SK-N-MC (cell line): ENCODE results near the gene DOCK4.

ENCODE experiments used
- DNase-seq: peaks from one replicate; pipeline ENCODE4 v3.0.0-alpha.2; 2011; ENCODE audit warnings: low read depth, low spot score
- H3K27ac ChIP-seq: fragments of 200-600 bp; sonication (generic); 2 replicates; pipeline ENCODE4 v1.5.1; 2016; ENCODE audit warnings: mixed run types
- H3K36me3 ChIP-seq: fragments of 200-600 bp; sonication (generic); 2 replicates; pipeline ENCODE4 v1.6.1; 2017; ENCODE audit warnings: antibody characterized with exemption, low read length, mixed read lengths; ENCODE audit not compliant: insufficient read depth
- H3K4me3 ChIP-seq: fragments of 200-600 bp; sonication (generic); 2 replicates; pipeline ENCODE4 v1.5.1; 2016
- H3K9ac ChIP-seq: fragments of 200-600 bp; sonication (generic); 2 replicates; pipeline ENCODE4 v1.8.0; 2017; ENCODE audit warnings: mixed run types, mixed read lengths; ENCODE audit not compliant: insufficient read length
- H3K9me3 ChIP-seq: fragments of 200-600 bp; sonication (generic); 2 replicates; pipeline ENCODE4 v1.6.1; 2017; ENCODE audit warnings: low read depth, mild to moderate bottlenecking, antibody characterized with exemption, low read length, moderate library complexity, mixed read lengths
- EZH2 ChIP-seq: fragments of 200-600 bp; sonication (generic); IDR thresholded peaks from one replicate; pipeline ENCODE4 v1.6.1; 2017; ENCODE audit warnings: antibody characterized with exemption
- FOXP2 ChIP-seq: optimal IDR thresholded peaks from 2 replicates; pipeline ENCODE3; 2011; ENCODE audit warnings: mild to moderate bottlenecking, moderate library complexity; ENCODE audit not compliant: insufficient read depth; ENCODE audit errors: extremely low read length, control extremely low read depth
- POLR2AphosphoS5 ChIP-seq: IDR thresholded peaks from 2 replicates; pipeline ENCODE4 v1.6.1; 2012; ENCODE audit warnings: mild to moderate bottlenecking, low read depth, low read length, borderline replicate concordance

The DOCK4 gene

GRCh38 chr7:111741811-111742240, 464.4 kb downstream of the DOCK4 start:
- H3K9ac ChIP-seq = no peak overlapping the region
- DNase-seq = no peak
- H3K27ac ChIP-seq = no peak overlapping the region
- no peak overlapping the region for H3K4me3 ChIP-seq
- no peak for TF ChIP-seq FOXP2
- TF ChIP-seq POLR2AphosphoS5 = no peak
- TF ChIP-seq EZH2 = no peak
- no peaks in the 10 kb centered on the region for H3K36me3 ChIP-seq
- H3K9me3 ChIP-seq = no peaks in the 10 kb centered on the region

- no peak overlapping the region for H3K4me3 ChIP-seq
- no peak overlapping the region for H3K9ac ChIP-seq
- no peaks in the 10 kb centered on the region for H3K9me3 ChIP-seq
- DNase-seq = no peak
- no peak overlapping the region for H3K27ac ChIP-seq
- H3K36me3 ChIP-seq = no peaks in the 10 kb centered on the region
- TF ChIP-seq EZH2 (no peak), POLR2AphosphoS5 (no peak), FOXP2 (no peak)
Measured at GRCh38 chr7:111740942-111741341, 465.3 kb downstream of the DOCK4 start.

GRCh38 chr7:111736552-111736874, 469.7 kb downstream of the DOCK4 start:
- Histone ChIP-seq H3K9me3 (no peaks in the 10 kb centered on the region), H3K9ac (no peak overlapping the region), H3K36me3 (no peaks in the 10 kb centered on the region), H3K27ac (no peak overlapping the region), H3K4me3 (no peak overlapping the region)
- DNase-seq = no peak
- TF ChIP-seq POLR2AphosphoS5 (no peak), EZH2 (no peak), FOXP2 (no peak)

GRCh38 chr7:111735661-111736551, 470.3 kb downstream of the DOCK4 start:
- H3K4me3 ChIP-seq = no peak overlapping the region; the same call in 1 of the 2 replicates
- H3K36me3 ChIP-seq = no peaks in the 10 kb centered on the region
- H3K9ac ChIP-seq = no peak overlapping the region
- TF ChIP-seq POLR2AphosphoS5 = no peak
- no peak for TF ChIP-seq EZH2
- peak; percentile 63 for DNase-seq
- no peak overlapping the region for H3K27ac ChIP-seq
- H3K9me3 ChIP-seq = no peaks in the 10 kb centered on the region

DNA sequence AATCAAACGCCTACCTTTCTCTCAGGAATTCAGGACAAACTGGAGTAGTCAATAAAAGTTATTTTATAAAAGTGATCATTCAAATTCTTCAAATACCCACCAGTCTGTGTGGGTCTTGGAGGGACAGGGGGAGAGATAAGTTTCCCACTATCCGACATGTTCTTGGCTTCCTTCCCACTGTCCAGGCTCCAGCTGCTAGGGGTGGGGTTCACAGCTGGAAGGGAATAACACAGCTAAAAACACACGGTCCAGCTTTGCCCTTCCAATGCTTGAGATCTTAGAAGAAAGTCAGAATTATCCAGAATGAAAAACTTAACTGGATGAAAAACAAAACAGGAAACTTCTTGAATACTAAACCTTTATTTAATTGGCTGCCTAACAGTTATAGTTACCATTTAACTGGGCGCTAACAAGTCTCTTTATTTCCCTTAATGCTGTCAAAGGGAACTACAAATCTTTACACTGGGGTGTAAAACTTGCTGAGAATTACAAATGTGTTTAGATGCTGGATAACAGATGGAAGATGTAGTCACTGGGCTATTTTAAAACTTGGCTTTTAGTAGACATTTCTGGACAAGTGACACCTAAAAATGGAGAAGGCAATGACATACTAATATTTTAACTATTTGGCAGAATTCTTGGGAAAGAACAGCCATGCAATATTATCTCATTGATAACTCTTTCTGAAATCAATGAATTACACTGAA, 471.1 kb downstream of the DOCK4 start:
- Histone ChIP-seq H3K9me3 (no peaks in the 10 kb centered on the region), H3K4me3 (no peak overlapping the region; the same call in 1 of the 2 replicates), H3K9ac (no peak overlapping the region), H3K27ac (no peak overlapping the region), H3K36me3 (no peaks in the 10 kb centered on the region)
- TF ChIP-seq FOXP2 (no peak), POLR2AphosphoS5 (no peak), EZH2 (no peak)
- no peak for DNase-seq

- H3K27ac ChIP-seq = no peak overlapping the region
- no peaks in the 10 kb centered on the region for H3K36me3 ChIP-seq
- H3K9ac ChIP-seq = no peak overlapping the region
- DNase-seq = no peak
- TF ChIP-seq POLR2AphosphoS5 (no peak), FOXP2 (no peak), EZH2 (no peak)
- H3K4me3 ChIP-seq = no peak overlapping the region
- H3K9me3 ChIP-seq = no peaks in the 10 kb centered on the region
Measured at GRCh38 chr7:111732923-111733322, 473.3 kb downstream of the DOCK4 start.

DNA sequence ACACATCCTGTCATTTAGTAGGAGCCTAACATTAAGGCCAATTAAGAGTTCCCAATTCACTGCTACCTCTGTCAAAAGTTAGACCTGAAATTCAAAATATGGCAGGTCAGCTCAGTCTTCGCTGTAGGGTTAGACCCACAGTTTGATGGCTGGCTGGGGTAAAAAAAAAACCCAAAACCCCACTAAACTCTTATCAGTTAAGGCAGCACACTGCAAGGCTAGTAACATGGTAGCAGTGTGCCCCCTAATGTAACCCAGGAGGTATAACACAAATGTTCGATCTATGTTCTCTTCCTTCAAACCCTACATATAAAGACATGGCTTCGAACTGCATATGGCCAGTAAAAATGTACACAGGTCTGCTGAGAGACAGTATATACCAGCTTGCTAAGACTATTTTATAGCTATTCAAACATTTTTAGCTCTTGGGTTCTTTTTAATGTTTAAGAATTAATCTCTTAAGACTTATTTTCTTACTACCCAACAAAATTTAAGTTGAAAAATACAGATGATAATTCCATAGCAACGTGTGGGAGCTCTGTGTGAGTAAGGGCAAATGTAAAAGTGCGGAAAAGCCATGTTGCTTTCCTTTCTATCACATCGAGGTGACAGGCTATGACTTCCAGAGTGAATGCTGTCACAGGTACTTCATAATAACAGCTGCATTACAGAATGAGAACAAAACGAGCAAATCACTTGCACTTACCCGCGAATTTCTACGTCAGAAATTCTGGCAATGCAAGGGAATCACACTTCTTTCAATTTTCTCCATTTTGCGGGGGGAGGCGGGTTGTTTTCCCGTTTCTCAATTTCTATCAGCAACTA, 475.5 kb downstream of the DOCK4 start:
- peak; percentile 52 for DNase-seq
- no peaks in the 10 kb centered on the region for H3K9me3 ChIP-seq
- no peak overlapping the region for H3K4me3 ChIP-seq
- H3K36me3 ChIP-seq = no peaks in the 10 kb centered on the region
- TF ChIP-seq EZH2 (no peak), POLR2AphosphoS5 (no peak), FOXP2 (no peak)
- no peak overlapping the region for H3K27ac ChIP-seq
- H3K9ac ChIP-seq = no peak overlapping the region

GRCh38 chr7:111730057-111730456, 476.1 kb downstream of the DOCK4 start:
- no peak overlapping the region for H3K9ac ChIP-seq
- H3K36me3 ChIP-seq = no peaks in the 10 kb centered on the region
- H3K27ac ChIP-seq = no peak overlapping the region
- H3K4me3 ChIP-seq = no peak overlapping the region
- no peak for DNase-seq
- H3K9me3 ChIP-seq = no peaks in the 10 kb centered on the region
- no peak for TF ChIP-seq EZH2
- TF ChIP-seq POLR2AphosphoS5 = no peak
- TF ChIP-seq FOXP2 = no peak
